Left hindlimb (tissue), 1 donor: ENCODE results near the gene IL31RA.
"Not testable (repeated sequence)": the region's sequence is repeated elsewhere in the genome, so short reads cannot be mapped to it uniquely, and the experiment has no call there.

Experiments used
- DNase-seq: peaks from one replicate; pipeline ENCODE4 v3.0.0-alpha.2; 2018

The IL31RA gene

GRCh38 chr5:55850839-55851674, at the start of gene IL31RA:
Gene IL31RA (plus strand): TSS chr5:55851357. CDS start chr5:55851571, 214 bp downstream.
- no peak for DNase-seq

- not testable (repeated sequence) for DNase-seq
These were observed 42.3 kb upstream of the IL31RA start for GRCh38 chr5:55808814-55809213.

GRCh38 chr5:55815939-55816338, 35.2 kb upstream of the IL31RA start:
- not testable (repeated sequence) for DNase-seq

- no peak for DNase-seq
These were observed 34.8 kb upstream of the IL31RA start for GRCh38 chr5:55816342-55816741.

GRCh38 chr5:55817030-55817429, 34.1 kb upstream of the IL31RA start:
- no peak for DNase-seq

- no peak for DNase-seq
These were observed 30.7 kb upstream of the IL31RA start for GRCh38 chr5:55820488-55820887.

GRCh38 chr5:55821731-55822512, 29.2 kb upstream of the IL31RA start:
- DNase-seq, result peak; percentile 45

- DNase-seq, result no peak
These were observed 27.9 kb upstream of the IL31RA start for GRCh38 chr5:55823151-55823796.

GRCh38 chr5:55829956-55830355, 21.2 kb upstream of the IL31RA start:
- DNase-seq, result no peak

- no peak for DNase-seq
These were observed 18.7 kb upstream of the IL31RA start for GRCh38 chr5:55832446-55832845.

- no peak for DNase-seq
These were observed 15.0 kb upstream of the IL31RA start for GRCh38 chr5:55836191-55836590.

- no peak for DNase-seq
These were observed 9.2 kb upstream of the IL31RA start for GRCh38 chr5:55841976-55842375.

GRCh38 chr5:55847837-55848236, 3.3 kb upstream of the IL31RA start:
- DNase-seq, result no peak

- DNase-seq, result no peak
These were observed 2.4 kb upstream of the IL31RA start for GRCh38 chr5:55848783-55849182.

- no peak for DNase-seq
These were observed 470 bp downstream of the IL31RA start for GRCh38 chr5:55851675-55851979.

- no peak for DNase-seq
These were observed 1.3 kb downstream of the IL31RA start for GRCh38 chr5:55852503-55852902.

GRCh38 chr5:55853041-55853670, 2.0 kb downstream of the IL31RA start:
- no peak for DNase-seq

GRCh38 chr5:55853818-55854217, 2.7 kb downstream of the IL31RA start:
- no peak for DNase-seq

GRCh38 chr5:55855509-55855908, 4.4 kb downstream of the IL31RA start:
- no peak for DNase-seq

- DNase-seq, result no peak
These were observed 5.5 kb downstream of the IL31RA start for GRCh38 chr5:55856516-55857246.

GRCh38 chr5:55857247-55857640, 6.1 kb downstream of the IL31RA start:
- DNase-seq, result no peak

- DNase-seq, result no peak
These were observed 6.9 kb downstream of the IL31RA start for GRCh38 chr5:55858104-55858503.

GRCh38 chr5:55860288-55860687, 9.1 kb downstream of the IL31RA start:
- no peak for DNase-seq
